MM.1S (cell line): ENCODE data around the gene ITGB8.

Experiments used
- DNase-seq: peaks from one replicate; pipeline ENCODE4 v3.0.0-alpha.2; 2015
- H2AFZ ChIP-seq: fragments of 300-600 bp; sonication (generic); 2 replicates; pipeline ENCODE4 v1.6.0; 2016; ENCODE audit warnings: antibody characterized with exemption, low read length
- H3F3A ChIP-seq: fragments of 300-600 bp; sonication (generic); 2 replicates; pipeline ENCODE4 v1.6.1; 2016; ENCODE audit warnings: mild to moderate bottlenecking, antibody characterized with exemption, low read length, moderate library complexity, mixed read lengths; ENCODE audit not compliant: insufficient read depth
- H3K27ac ChIP-seq: fragments of 300-600 bp; sonication (generic); 2 replicates; pipeline ENCODE4 v1.5.1; 2016; ENCODE audit warnings: mild to moderate bottlenecking, low read length
- H3K27me3 ChIP-seq: fragments of 300-600 bp; sonication (generic); replicated peaks from 2 replicates; pipeline ENCODE4 v1.6.0; 2016; ENCODE audit warnings: low read length; ENCODE audit not compliant: insufficient read depth
- H3K36me3 ChIP-seq: fragments of 300-600 bp; sonication (generic); replicated peaks from 2 replicates; pipeline ENCODE4 v1.6.1; 2016; ENCODE audit warnings: mild to moderate bottlenecking, low read length, mixed read lengths; ENCODE audit not compliant: insufficient read depth
- H3K4me1 ChIP-seq: fragments of 300-600 bp; sonication (generic); 2 replicates; pipeline ENCODE4 v1.6.1; 2016; ENCODE audit warnings: low read length, mixed read lengths
- H3K4me2 ChIP-seq: fragments of 300-600 bp; sonication (generic); 2 replicates; pipeline ENCODE4 v1.6.0; 2016; ENCODE audit warnings: low read depth, low read length
- H3K4me3 ChIP-seq: fragments of 300-600 bp; sonication (generic); 2 replicates; pipeline ENCODE4 v1.5.1; 2016; ENCODE audit warnings: low read length, mixed read lengths
- H3K79me2 ChIP-seq: fragments of 300-600 bp; sonication (generic); 2 replicates; pipeline ENCODE4 v1.6.1; 2016; ENCODE audit warnings: mixed run types, low read length, mixed read lengths
- H3K9ac ChIP-seq: fragments of 300-600 bp; sonication (generic); 2 replicates; pipeline ENCODE4 v1.6.1; 2016; ENCODE audit warnings: low read length, mixed read lengths
- H3K9me2 ChIP-seq: fragments of 300-600 bp; sonication (generic); replicated peaks from 2 replicates; pipeline ENCODE4 v1.6.1; 2016; ENCODE audit warnings: mild to moderate bottlenecking, low read length, mixed read lengths; ENCODE audit not compliant: insufficient read depth
- H3K9me3 ChIP-seq: fragments of 300-600 bp; sonication (generic); replicated peaks from 2 replicates; pipeline ENCODE4 v1.6.1; 2016; ENCODE audit warnings: mild to moderate bottlenecking, low read length, mixed read lengths; ENCODE audit not compliant: insufficient read depth
- H4K20me1 ChIP-seq: fragments of 300-600 bp; sonication (generic); 2 replicates; pipeline ENCODE4 v1.6.1; 2016; ENCODE audit warnings: mild to moderate bottlenecking, low read length, moderate library complexity, mixed read lengths; ENCODE audit not compliant: insufficient read depth
- CTCF ChIP-seq: fragments of 300-600 bp; sonication (generic); IDR thresholded peaks from 2 replicates; pipeline ENCODE4 v1.5.1; 2016; ENCODE audit warnings: antibody characterized with exemption, low read length, mixed read lengths
- EZH2 ChIP-seq: fragments of 300-600 bp; sonication (generic); optimal IDR thresholded peaks from 2 replicates; pipeline ENCODE3; 2017; ENCODE audit warnings: low read depth, mild to moderate bottlenecking, antibody characterized with exemption, low read length, mixed read lengths
- EZH2phosphoT487 ChIP-seq: fragments of 300-600 bp; sonication (generic); IDR thresholded peaks from 2 replicates; pipeline ENCODE4 v1.6.1; 2018; ENCODE audit warnings: antibody characterized with exemption, low read length

ITGB8 gene

GRCh38 chr7:20376796-20377195 is 46.1 kb downstream of the ITGB8 start:
- Histone ChIP-seq H2AFZ (no peak overlapping the region), H3K4me3 (no peak overlapping the region), H3F3A (no peaks in the 10 kb centered on the region), H3K79me2 (no peaks in the 10 kb centered on the region), H3K9ac (no peak overlapping the region), H4K20me1 (no peaks in the 10 kb centered on the region), H3K27me3 (no peaks in the 10 kb centered on the region), H3K9me3 (no peaks in the 10 kb centered on the region), H3K9me2 (no peaks in the 10 kb centered on the region), H3K36me3 (no peaks in the 10 kb centered on the region), H3K27ac (no peak overlapping the region), H3K4me2 (no peak overlapping the region), H3K4me1 (no peaks in the 10 kb centered on the region)
- TF ChIP-seq CTCF (no peak), EZH2 (no peak)
- no peak for DNase-seq

GRCh38 chr7:20381406-20382034 is 50.8 kb downstream of the ITGB8 start:
- TF ChIP-seq EZH2phosphoT487: no peak
- TF ChIP-seq CTCF: no peak
- TF ChIP-seq EZH2: no peak
- no peaks in the 10 kb centered on the region for H4K20me1 ChIP-seq
- H3K9ac ChIP-seq: no peak overlapping the region
- no peak overlapping the region for H2AFZ ChIP-seq
- no peak overlapping the region for H3K27ac ChIP-seq
- H3K4me2 ChIP-seq: no peak overlapping the region
- H3F3A ChIP-seq: no peaks in the 10 kb centered on the region
- no peaks in the 10 kb centered on the region for H3K27me3 ChIP-seq
- no peaks in the 10 kb centered on the region for H3K9me2 ChIP-seq
- no peaks in the 10 kb centered on the region for H3K79me2 ChIP-seq
- no peaks in the 10 kb centered on the region for H3K36me3 ChIP-seq
- no peak overlapping the region for H3K4me3 ChIP-seq
- DNase-seq: no peak
- H3K4me1 ChIP-seq: no peaks in the 10 kb centered on the region
- no peaks in the 10 kb centered on the region for H3K9me3 ChIP-seq

GRCh38 chr7:20383351-20383750 is 52.7 kb downstream of the ITGB8 start:
- DNase-seq: no peak
- H3K4me3 ChIP-seq: no peak overlapping the region
- H3K9ac ChIP-seq: no peak overlapping the region
- no peaks in the 10 kb centered on the region for H3K9me3 ChIP-seq
- H3K79me2 ChIP-seq: no peaks in the 10 kb centered on the region
- no peaks in the 10 kb centered on the region for H3K4me1 ChIP-seq
- no peaks in the 10 kb centered on the region for H4K20me1 ChIP-seq
- no peaks in the 10 kb centered on the region for H3K27me3 ChIP-seq
- no peak overlapping the region for H3K27ac ChIP-seq
- no peak overlapping the region for H2AFZ ChIP-seq
- no peaks in the 10 kb centered on the region for H3F3A ChIP-seq
- H3K9me2 ChIP-seq: no peaks in the 10 kb centered on the region
- no peak overlapping the region for H3K4me2 ChIP-seq
- H3K36me3 ChIP-seq: no peaks in the 10 kb centered on the region
- TF ChIP-seq EZH2phosphoT487 (no peak), EZH2 (no peak), CTCF (no peak)
